K562 (cell line): ENCODE measurements around the gene PKIB. TPM values are rescaled to one million over a fixed set of nuclear protein-coding genes. Genes with fewer than 3 reads are reported as not detected.

Source experiments
- ATAC-seq: fragments of 200-7000 bp; cut with Tn5 transposase; 3 replicates; pipeline ENCODE4 v1.9.1; 2020; ENCODE audit warnings: moderate library complexity
- BruUV-seq: library from RNA; stranded (reverse); fragments of 400-500 nt; replicated peaks from 2 replicates; lab custom pipeline; 2021; lab: Mats Ljungman, UMichigan
- CTCF ChIA-PET: fragments of 300-600 bp; formaldehyde crosslinking; extraction: SDS; loops from one replicate; lab custom pipeline; 2021; ENCODE audit warnings: low intra/inter-chr PET ratio; lab: Yijun Ruan, JAX
- POLR2A ChIA-PET: fragments of 300-600, 350-650 bp; sonication (Branson Sonifier 250); formaldehyde crosslinking; extraction: SDS; loops from one replicate; lab custom pipeline; 2021; ENCODE audit warnings: antibody characterized with exemption, inconsistent platforms; lab: Yijun Ruan, JAX
- DNase-seq, 4 experiments: peaks; one replicate each; pipeline versions ENCODE4 v3.0.0 to v3.0.0-alpha.2; 2011 to 2018; ENCODE audit warnings: low spot score in 3 of 4, mixed read lengths in 3 of 4; ENCODE audit errors: extremely low read depth in 1 of 4
- FAIRE-seq: peaks from 2 replicates; lab custom pipeline; 2011; peaks lifted over from hg19 to GRCh38; lab: Jason Lieb, UNC
- H2AFZ ChIP-seq: 2 replicates; pipeline ENCODE4 v1.6.0; 2011; ENCODE audit warnings: low read depth, low read length, control low read depth, inconsistent platforms
- H3K27ac ChIP-seq: fragments of 200-600 bp; 3 replicates; pipeline ENCODE4 v1.8.0; 2011; ENCODE audit warnings: low read depth, mild to moderate bottlenecking, control low read depth, inconsistent platforms, low read length, moderate library complexity, mixed read lengths; ENCODE audit errors: extremely low read depth
- H3K27me3 ChIP-seq, 2 experiments: fragments of 300-600 bp in 1 of 2; 2 replicates in 1 of 2; 3 replicates in 1 of 2; pipeline versions ENCODE4 v1.6.0 to v1.8.0; 2011; ENCODE audit warnings: inconsistent platforms in 2 of 2, low read length in 2 of 2, mild to moderate bottlenecking in 1 of 2, mixed read lengths in 1 of 2, moderate library complexity in 1 of 2; ENCODE audit not compliant: control insufficient read depth in 2 of 2, insufficient read depth in 2 of 2
- H3K36me3 ChIP-seq: fragments of 300-600 bp; 3 replicates; pipeline ENCODE4 v1.8.0; 2011; ENCODE audit warnings: mild to moderate bottlenecking, low read length, inconsistent platforms; ENCODE audit not compliant: control insufficient read depth, insufficient read depth
- H3K4me1 ChIP-seq, 2 experiments: fragments of 200-600 bp in 1 of 2; replicated peaks in 1 of 2; 2 replicates in 1 of 2; 3 replicates in 1 of 2; pipeline versions ENCODE4 v1.5.1 to v1.8.0; 2011; ENCODE audit warnings: inconsistent platforms in 2 of 2, low read length in 2 of 2, mild to moderate bottlenecking in 1 of 2, mixed read lengths in 1 of 2, moderate library complexity in 1 of 2; ENCODE audit not compliant: control insufficient read depth in 2 of 2, insufficient read depth in 2 of 2
- H3K4me2 ChIP-seq: 2 replicates; pipeline ENCODE4 v1.6.1; 2011; ENCODE audit warnings: low read length, control low read depth, inconsistent platforms, mixed read lengths; ENCODE audit not compliant: insufficient read depth
- H3K4me3 ChIP-seq: fragments of 200-600 bp; sonication (generic), shearing (Covaris generic); 2 replicates; pipeline ENCODE4 v1.5.1; 2016; ENCODE audit warnings: control low read depth, inconsistent platforms
- H3K79me2 ChIP-seq: fragments of 200-600 bp; 3 replicates; pipeline ENCODE4 v1.8.0; 2011; ENCODE audit warnings: low read length, inconsistent platforms; ENCODE audit not compliant: control insufficient read depth, insufficient read depth
- H3K9ac ChIP-seq, 2 experiments: 2 replicates each; pipeline versions ENCODE4 v1.6.0 to v1.6.1; 2011; ENCODE audit warnings: low read depth in 2 of 2, low read length in 2 of 2, control low read depth in 1 of 2, inconsistent platforms in 1 of 2, mild to moderate bottlenecking in 1 of 2, mixed read lengths in 1 of 2; ENCODE audit not compliant: insufficient read depth in 1 of 2
- H3K9me1 ChIP-seq: one replicate; pipeline ENCODE4 v1.6.0; 2011; ENCODE audit warnings: inconsistent platforms, mild to moderate bottlenecking, low read length, moderate library complexity; ENCODE audit not compliant: control insufficient read depth, insufficient read depth
- H3K9me3 ChIP-seq: replicated peaks from 2 replicates; pipeline ENCODE4 v1.5.1; 2011; ENCODE audit warnings: low read depth, low read length, inconsistent platforms; ENCODE audit not compliant: control insufficient read depth, insufficient read depth
- H4K20me1 ChIP-seq: replicated peaks from 2 replicates; pipeline ENCODE4 v1.6.1; 2011; ENCODE audit warnings: low read length, inconsistent platforms, mixed read lengths; ENCODE audit not compliant: control insufficient read depth, insufficient read depth
- RNF2 ChIP-seq: sonication (generic); IDR thresholded peaks from 2 replicates; pipeline ENCODE4 v1.6.1; 2016
- SMAD4 ChIP-seq: fragments of 250-450 bp; sonication (Bioruptor Pico); conservative IDR thresholded peaks from 2 replicates; pipeline ENCODE4 v1.8.0; 2021; ENCODE audit warnings: inconsistent platforms, mild to moderate bottlenecking, moderate library complexity
- SREBF1 ChIP-seq: fragments of 150-350 bp; IDR thresholded peaks from 2 replicates; pipeline ENCODE4 v1.6.1; 2014; ENCODE audit warnings: antibody characterized with exemption, low read depth, low read length, borderline replicate concordance
- ZNF224 ChIP-seq: sonication (generic); formaldehyde crosslinking; IDR thresholded peaks from 2 replicates; pipeline ENCODE4 v1.8.0; 2022; ENCODE audit warnings: mild to moderate bottlenecking, missing genetic modification reagents
- WGBS: fragments of 100-300 bp; shearing (Covaris generic); methylation state at CpG from one replicate; pipeline ENCODE4 v1.1.6; 2016; ENCODE audit warnings: low coverage, mixed read lengths; ENCODE audit not compliant: insufficient coverage; ENCODE audit errors: missing lambda C conversion rate; 5-methylcytosine and 5-hydroxymethylcytosine counted together
- in situ Hi-C: fragments of 300-500 bp; cut with MboI; formaldehyde crosslinking; loops from 4 replicates; pipeline ENCODE4 v1.15.0; 2018; ENCODE audit warnings: inconsistent platforms, mixed read lengths
- intact Hi-C: fragments of 100-400 bp; cut with micrococcal nuclease; formaldehyde crosslinking; loops from 2 replicates; pipeline ENCODE4 v1.14.2; 2022
- polyA plus RNA-seq, 8 experiments: library from polyadenylated mRNA; depleted of rRNA in 4 of 8; stranded (reverse) in 5 of 8; unstranded in 3 of 8; fragments of >200 nt; fragmentation: Nextera tagmentation in 2 of 8; fragmentation: Illumina TruSeq in 1 of 8; extraction: Ambion mirVana in 2 of 8; extraction: Trizol in 1 of 8; gene quantifications; 2 replicates each; pipeline versions ENCODE4 v1.2.1 to v1.2.3, GENCODE V29; 2011 to 2014; ENCODE audit warnings: inconsistent platforms in 1 of 8, missing spikeins in 1 of 8
- total RNA-seq, 7 experiments: library from RNA; depleted of rRNA in 6 of 7; stranded (reverse); fragments of >200 nt in 6 of 7; fragmentation: Illumina TruSeq in 2 of 7; extraction: Trizol in 2 of 7; gene quantifications; 2 replicates each; pipeline versions ENCODE4 v1.2.1 to v1.2.3, GENCODE V29; 2011 to 2021; ENCODE audit warnings: low replicate concordance in 1 of 7
- TF ChIP-seq, protein P1 (sequence below): IDR thresholded peaks from 2 replicates; pipeline ENCODE4 v1.6.1; 2011; ENCODE audit not compliant: insufficient read length; ENCODE audit errors: extremely low read depth
- TF ChIP-seq, protein P2 (sequence below): fragments of 250-450 bp; sonication (Bioruptor Pico); IDR thresholded peaks from 2 replicates; pipeline ENCODE4 v1.5.0; 2020; ENCODE audit warnings: mild to moderate bottlenecking, borderline replicate concordance
- TF ChIP-seq, protein P3 (sequence below), 3 experiments: fragments of 200-800 bp in 1 of 3; fragments of 250-450 bp in 1 of 3; fragments of 450-650 bp in 1 of 3; sonication (Bioruptor Pico) in 1 of 3; sonication (Bioruptor generic) in 1 of 3; formaldehyde crosslinking in 1 of 3; IDR thresholded peaks; 2 replicates each; pipeline versions ENCODE4 v1.6.1 to v1.8.0; 2016 to 2022; ENCODE audit warnings: mild to moderate bottlenecking in 2 of 3, missing genetic modification characterization in 2 of 3, missing compliant biosample characterization in 1 of 3, moderate library complexity in 1 of 3

Gene PKIB
- total and polyA plus RNA-seq, 9 of the 15 experiments (the other 6 are each of a cell fraction or from before 2014, with no cell fraction given) = 14.8 to 37.5 (median 27.4) TPM

DNA sequence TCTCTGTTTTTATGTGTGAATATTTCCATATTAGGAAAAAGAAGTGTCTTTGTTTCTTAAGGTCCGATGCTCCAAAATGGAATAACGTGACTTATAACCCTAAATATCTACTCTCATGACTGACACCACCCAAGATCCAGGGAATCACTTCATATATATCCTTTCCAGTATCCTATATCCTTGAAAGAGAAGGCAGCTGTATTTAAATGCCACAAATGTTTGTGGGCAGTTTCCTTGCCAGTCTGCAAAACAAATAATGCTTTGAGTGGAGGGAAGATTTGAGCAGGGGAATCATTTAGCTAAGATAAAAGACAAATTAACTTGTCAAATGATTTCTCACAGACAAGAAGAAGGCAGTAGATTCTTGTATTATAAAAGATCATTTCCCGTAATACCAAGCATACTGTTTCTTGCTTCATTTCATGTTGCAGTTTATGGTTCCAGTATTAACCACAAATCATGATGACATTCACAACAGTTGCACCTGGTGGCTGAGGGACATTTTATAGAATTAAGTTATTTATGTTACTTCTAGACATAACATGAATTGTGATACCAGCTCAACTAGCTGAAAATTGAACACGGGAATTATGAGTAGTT, 139.3 kb downstream of the PKIB start:
- Histone ChIP-seq H2AFZ (no peak overlapping the region), H4K20me1 (no peaks in the 10 kb centered on the region), H3K9me3 (no peaks in the 10 kb centered on the region), H3K4me3 (no peak overlapping the region), H3K9me1 (no peaks in the 10 kb centered on the region), H3K4me1 (no peaks in the 10 kb centered on the region), H3K36me3 (no peaks in the 10 kb centered on the region), H3K4me2 (no peak overlapping the region), H3K79me2 (no peaks in the 10 kb centered on the region), H3K27ac (no peak overlapping the region), H3K27me3 (no peaks in the 10 kb centered on the region), H3K9ac (no peak overlapping the region)
- intact Hi-C loops = no loop called here
- FAIRE-seq (no peak), DNase-seq (no peak), ATAC-seq (no peak)
- BruUV-seq = no TSS peak
- ChIA-PET CTCF (no interaction called here), POLR2A (no interaction called here)
- TF ChIP-seq ZNF224 = no peak
- in situ Hi-C loops = loop anchor here (10.0 to 25.0 kb wide), 2 partner anchors 85 to 563 kb away; no protein-coding TSS in a partner anchor
- 12% methylated on average over 4 of the region's 4 CpGs for WGBS

DNA sequence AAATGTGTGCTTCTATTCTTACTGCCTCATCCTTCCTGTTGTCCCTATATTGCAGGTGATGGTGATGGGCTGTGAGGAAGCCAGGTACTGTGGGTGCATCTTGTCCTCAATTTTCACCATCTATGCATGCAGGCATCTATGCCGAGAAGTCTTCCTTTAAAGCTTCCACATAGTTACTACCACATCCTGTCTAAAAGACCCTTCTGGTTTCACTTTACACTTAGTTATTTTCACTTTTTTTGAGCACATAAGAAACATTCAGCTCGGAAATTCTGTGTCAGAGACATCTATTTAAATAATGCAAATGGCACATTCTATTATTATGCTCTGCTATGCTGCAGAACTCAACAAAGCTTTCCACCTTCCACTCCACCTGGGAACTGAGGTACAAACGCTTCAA, 141.1 kb downstream of the PKIB start:
- no peak for DNase-seq
- H2AFZ ChIP-seq = no peak overlapping the region
- H3K27me3 ChIP-seq = no peaks in the 10 kb centered on the region
- no peaks in the 10 kb centered on the region for H3K4me1 ChIP-seq
- H3K9me1 ChIP-seq = no peaks in the 10 kb centered on the region
- H3K4me2 ChIP-seq = no peak overlapping the region
- ATAC-seq = no peak
- CTCF ChIA-PET = no interaction called here
- H3K27ac ChIP-seq = no peak overlapping the region
- H3K9ac ChIP-seq = no peak overlapping the region
- no peaks in the 10 kb centered on the region for H3K36me3 ChIP-seq
- 5% methylated on average over 3 of the region's 3 CpGs for WGBS
- H3K9me3 ChIP-seq = no peaks in the 10 kb centered on the region
- no TSS peak for BruUV-seq
- H3K4me3 ChIP-seq = no peak overlapping the region
- H3K79me2 ChIP-seq = no peaks in the 10 kb centered on the region
- no peaks in the 10 kb centered on the region for H4K20me1 ChIP-seq
- POLR2A ChIA-PET = no interaction called here
- intact Hi-C loops (no loop called here), in situ Hi-C loops (no loop called here)
- FAIRE-seq = no peak
- TF ChIP-seq, protein P1, sequence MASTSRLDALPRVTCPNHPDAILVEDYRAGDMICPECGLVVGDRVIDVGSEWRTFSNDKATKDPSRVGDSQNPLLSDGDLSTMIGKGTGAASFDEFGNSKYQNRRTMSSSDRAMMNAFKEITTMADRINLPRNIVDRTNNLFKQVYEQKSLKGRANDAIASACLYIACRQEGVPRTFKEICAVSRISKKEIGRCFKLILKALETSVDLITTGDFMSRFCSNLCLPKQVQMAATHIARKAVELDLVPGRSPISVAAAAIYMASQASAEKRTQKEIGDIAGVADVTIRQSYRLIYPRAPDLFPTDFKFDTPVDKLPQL = no peak
- TF ChIP-seq SMAD4 (CRISPR knock-in tag) (no peak), SREBF1 (no peak), RNF2 (no peak)
- TF ChIP-seq, protein P2, sequence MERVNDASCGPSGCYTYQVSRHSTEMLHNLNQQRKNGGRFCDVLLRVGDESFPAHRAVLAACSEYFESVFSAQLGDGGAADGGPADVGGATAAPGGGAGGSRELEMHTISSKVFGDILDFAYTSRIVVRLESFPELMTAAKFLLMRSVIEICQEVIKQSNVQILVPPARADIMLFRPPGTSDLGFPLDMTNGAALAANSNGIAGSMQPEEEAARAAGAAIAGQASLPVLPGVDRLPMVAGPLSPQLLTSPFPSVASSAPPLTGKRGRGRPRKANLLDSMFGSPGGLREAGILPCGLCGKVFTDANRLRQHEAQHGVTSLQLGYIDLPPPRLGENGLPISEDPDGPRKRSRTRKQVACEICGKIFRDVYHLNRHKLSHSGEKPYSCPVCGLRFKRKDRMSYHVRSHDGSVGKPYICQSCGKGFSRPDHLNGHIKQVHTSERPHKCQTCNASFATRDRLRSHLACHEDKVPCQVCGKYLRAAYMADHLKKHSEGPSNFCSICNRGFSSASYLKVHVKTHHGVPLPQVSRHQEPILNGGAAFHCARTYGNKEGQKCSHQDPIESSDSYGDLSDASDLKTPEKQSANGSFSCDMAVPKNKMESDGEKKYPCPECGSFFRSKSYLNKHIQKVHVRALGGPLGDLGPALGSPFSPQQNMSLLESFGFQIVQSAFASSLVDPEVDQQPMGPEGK (CRISPR knock-in tag) = no peak
- TF ChIP-seq, protein P3, sequence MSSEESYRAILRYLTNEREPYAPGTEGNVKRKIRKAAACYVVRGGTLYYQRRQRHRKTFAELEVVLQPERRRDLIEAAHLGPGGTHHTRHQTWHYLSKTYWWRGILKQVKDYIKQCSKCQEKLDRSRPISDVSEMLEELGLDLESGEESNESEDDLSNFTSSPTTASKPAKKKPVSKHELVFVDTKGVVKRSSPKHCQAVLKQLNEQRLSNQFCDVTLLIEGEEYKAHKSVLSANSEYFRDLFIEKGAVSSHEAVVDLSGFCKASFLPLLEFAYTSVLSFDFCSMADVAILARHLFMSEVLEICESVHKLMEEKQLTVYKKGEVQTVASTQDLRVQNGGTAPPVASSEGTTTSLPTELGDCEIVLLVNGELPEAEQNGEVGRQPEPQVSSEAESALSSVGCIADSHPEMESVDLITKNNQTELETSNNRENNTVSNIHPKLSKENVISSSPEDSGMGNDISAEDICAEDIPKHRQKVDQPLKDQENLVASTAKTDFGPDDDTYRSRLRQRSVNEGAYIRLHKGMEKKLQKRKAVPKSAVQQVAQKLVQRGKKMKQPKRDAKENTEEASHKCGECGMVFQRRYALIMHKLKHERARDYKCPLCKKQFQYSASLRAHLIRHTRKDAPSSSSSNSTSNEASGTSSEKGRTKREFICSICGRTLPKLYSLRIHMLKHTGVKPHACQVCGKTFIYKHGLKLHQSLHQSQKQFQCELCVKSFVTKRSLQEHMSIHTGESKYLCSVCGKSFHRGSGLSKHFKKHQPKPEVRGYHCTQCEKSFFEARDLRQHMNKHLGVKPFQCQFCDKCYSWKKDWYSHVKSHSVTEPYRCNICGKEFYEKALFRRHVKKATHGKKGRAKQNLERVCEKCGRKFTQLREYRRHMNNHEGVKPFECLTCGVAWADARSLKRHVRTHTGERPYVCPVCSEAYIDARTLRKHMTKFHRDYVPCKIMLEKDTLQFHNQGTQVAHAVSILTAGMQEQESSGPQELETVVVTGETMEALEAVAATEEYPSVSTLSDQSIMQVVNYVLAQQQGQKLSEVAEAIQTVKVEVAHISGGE (CRISPR knock-in tag; IDR thresholded peaks at IDR 0.05) = no peak
